H1 (cell line): ENCODE results near the gene ELL2. TPM values are rescaled to one million over a fixed set of nuclear protein-coding genes. Genes with fewer than 3 reads are reported as not detected.

ENCODE experiments used
- CTCF ChIA-PET: fragments of 300-600 bp; sonication (Branson Sonifier 250); formaldehyde crosslinking; loops from one replicate; lab custom pipeline; 2021; ENCODE audit not compliant: partially characterized antibody; lab: Charles Lee
- POLR2A ChIA-PET: fragments of 300-600 bp; sonication (Branson Sonifier 250); formaldehyde crosslinking; loops from one replicate; lab custom pipeline; 2021; ENCODE audit warnings: inconsistent platforms; ENCODE audit not compliant: partially characterized antibody; lab: Charles Lee
- DNase-seq, 2 experiments: peaks; one replicate each; pipeline versions ENCODE4 v3.0.0 to v3.0.0-alpha.2; 2010 to 2022; ENCODE audit warnings: low spot score in 2 of 2, low read depth in 1 of 2, mixed read lengths in 1 of 2
- FAIRE-seq: peaks from 2 replicates; lab custom pipeline; 2011; peaks lifted over from hg19 to GRCh38; lab: Jason Lieb, UNC
- H2AFZ ChIP-seq: 2 replicates; pipeline ENCODE4 v1.8.1; 2012; ENCODE audit warnings: low read length, inconsistent platforms
- H2AK5ac ChIP-seq: 2 replicates; pipeline ENCODE4 v1.6.1; 2013; ENCODE audit warnings: low read depth, low read length
- H2BK120ac ChIP-seq: replicated peaks from 2 replicates; pipeline ENCODE3; 2013; ENCODE audit warnings: low read depth, low read length, inconsistent platforms
- H2BK12ac ChIP-seq: 2 replicates; pipeline ENCODE4 v1.6.1; 2013; ENCODE audit warnings: low read depth, low read length
- H2BK15ac ChIP-seq: 2 replicates; pipeline ENCODE4 v1.6.1; 2013; ENCODE audit warnings: low read length
- H2BK20ac ChIP-seq: 2 replicates; pipeline ENCODE4 v1.6.1; 2013; ENCODE audit warnings: low read length
- H2BK5ac ChIP-seq: 2 replicates; pipeline ENCODE4 v1.6.1; 2013; ENCODE audit warnings: low read depth, low read length
- H3K14ac ChIP-seq: 2 replicates; pipeline ENCODE4 v1.6.1; 2013; ENCODE audit warnings: inconsistent platforms; ENCODE audit not compliant: insufficient read length
- H3K18ac ChIP-seq: 2 replicates; pipeline ENCODE4 v1.6.1; 2013; ENCODE audit warnings: low read length; ENCODE audit errors: extremely low read depth
- H3K23ac ChIP-seq: 2 replicates; pipeline ENCODE4 v1.6.1; 2013; ENCODE audit warnings: inconsistent platforms; ENCODE audit not compliant: insufficient read length
- H3K23me2 ChIP-seq: 2 replicates; pipeline ENCODE4 v1.6.1; 2013; ENCODE audit warnings: low read depth, low read length
- H3K27ac ChIP-seq: 2 replicates; pipeline ENCODE4 v1.6.1; 2011; ENCODE audit warnings: low read depth, low read length, inconsistent platforms
- H3K27me3 ChIP-seq, 4 experiments: replicated peaks in 1 of 4; 1 replicate in 1 of 4; 2 replicates in 3 of 4; pipeline versions ENCODE4 v1.6.1 to v1.8.1; 2011 to 2013; ENCODE audit warnings: low read length in 3 of 4, mild to moderate bottlenecking in 3 of 4, inconsistent platforms in 2 of 4, mixed read lengths in 2 of 4, moderate library complexity in 1 of 4; ENCODE audit not compliant: control insufficient read depth in 3 of 4, insufficient read depth in 3 of 4; ENCODE audit errors: extremely low read depth in 1 of 4
- H3K36me3 ChIP-seq, 4 experiments: 2 replicates each; pipeline versions ENCODE4 v1.6.1 to v1.8.1; 2011 to 2013; ENCODE audit warnings: mild to moderate bottlenecking in 4 of 4, low read length in 3 of 4, moderate library complexity in 2 of 4, control low read depth in 1 of 4, inconsistent platforms in 1 of 4; ENCODE audit not compliant: insufficient read depth in 4 of 4, control insufficient read depth in 2 of 4
- H3K4ac ChIP-seq: replicated peaks from 2 replicates; pipeline ENCODE3; 2013; ENCODE audit warnings: low read length, low read depth, mixed read lengths, inconsistent platforms; ENCODE audit not compliant: insufficient read length
- H3K4me1 ChIP-seq, 4 experiments: replicated peaks in 1 of 4; 1 replicate in 1 of 4; 2 replicates in 3 of 4; pipeline versions ENCODE4 v1.6.1 to v1.8.1; 2011 to 2013; ENCODE audit warnings: low read length in 3 of 4, inconsistent platforms in 2 of 4, mixed read lengths in 1 of 4; ENCODE audit not compliant: insufficient read depth in 4 of 4, control insufficient read depth in 3 of 4
- H3K4me2 ChIP-seq, 2 experiments: 2 replicates each; pipeline versions ENCODE4 v1.6.1 to v1.8.1; 2011 to 2013; ENCODE audit warnings: low read depth in 2 of 2, low read length in 2 of 2, control low read depth in 1 of 2, inconsistent platforms in 1 of 2, mild to moderate bottlenecking in 1 of 2; ENCODE audit not compliant: insufficient read depth in 1 of 2
- H3K4me3 ChIP-seq, 4 experiments: fragments of 200-600, 300-600 bp in 1 of 4; sonication (generic), shearing (Covaris generic), sonication (Bioruptor Twin) in 1 of 4; 2 replicates each; pipeline versions ENCODE4 v1.5.1 to v1.8.1; 2011 to 2016; ENCODE audit warnings: low read length in 4 of 4, low read depth in 3 of 4, control low read depth in 2 of 4, inconsistent platforms in 2 of 4, mild to moderate bottlenecking in 2 of 4, mixed read lengths in 1 of 4, moderate library complexity in 1 of 4; ENCODE audit not compliant: insufficient read depth in 2 of 4; ENCODE audit errors: extremely low read depth in 1 of 4
- H3K56ac ChIP-seq: replicated peaks from 2 replicates; pipeline ENCODE3; 2013; ENCODE audit warnings: low read depth, mild to moderate bottlenecking, mixed read lengths, low read length, inconsistent platforms; ENCODE audit not compliant: insufficient read length
- H3K79me1 ChIP-seq: 2 replicates; pipeline ENCODE4 v1.6.1; 2013; ENCODE audit warnings: low read depth, low read length, control low read depth
- H3K79me2 ChIP-seq, 2 experiments: 2 replicates each; pipeline versions ENCODE4 v1.6.1 to v1.8.1; 2012 to 2013; ENCODE audit warnings: low read length in 2 of 2, mild to moderate bottlenecking in 2 of 2, inconsistent platforms in 1 of 2; ENCODE audit not compliant: insufficient read depth in 2 of 2, control insufficient read depth in 1 of 2
- H3K9ac ChIP-seq, 4 experiments: replicated peaks in 1 of 4; 1 replicate in 1 of 4; 2 replicates in 3 of 4; pipeline versions ENCODE4 v1.6.1 to v1.8.1; 2011 to 2013; ENCODE audit warnings: low read depth in 3 of 4, low read length in 3 of 4, control low read depth in 2 of 4, mild to moderate bottlenecking in 2 of 4, moderate library complexity in 2 of 4, inconsistent platforms in 1 of 4; ENCODE audit errors: extremely low read depth in 1 of 4
- H3K9me3 ChIP-seq, 2 experiments: 2 replicates each; pipeline versions ENCODE4 v1.6.1 to v1.8.1; 2012 to 2013; ENCODE audit warnings: mild to moderate bottlenecking in 2 of 2, moderate library complexity in 2 of 2, control low read depth in 1 of 2, inconsistent platforms in 1 of 2, low read depth in 1 of 2, low read length in 1 of 2, mixed read lengths in 1 of 2; ENCODE audit not compliant: insufficient read depth in 2 of 2
- H4K20me1 ChIP-seq, 2 experiments: replicated peaks in 1 of 2; 2 replicates each; pipeline versions ENCODE3 to v1.8.1; 2011 to 2013; ENCODE audit warnings: inconsistent platforms in 2 of 2, low read length in 2 of 2, mild to moderate bottlenecking in 1 of 2; ENCODE audit not compliant: insufficient read depth in 2 of 2, control insufficient read depth in 1 of 2
- H4K5ac ChIP-seq: 2 replicates; pipeline ENCODE4 v1.6.1; 2013; ENCODE audit warnings: low read length, low read depth, mixed read lengths, inconsistent platforms; ENCODE audit not compliant: insufficient read length
- H4K8ac ChIP-seq: 2 replicates; pipeline ENCODE4 v1.8.0; 2013; ENCODE audit warnings: mild to moderate bottlenecking, moderate library complexity, low read length, inconsistent platforms; ENCODE audit not compliant: insufficient read depth; ENCODE audit errors: extremely low read depth
- H4K91ac ChIP-seq: replicated peaks from 2 replicates; pipeline ENCODE3; 2013; ENCODE audit warnings: low read length, mixed read lengths, inconsistent platforms; ENCODE audit not compliant: insufficient read length
- CBX5 ChIP-seq: fragments of 300-800, 300-1000 bp; sonication (generic); IDR thresholded peaks from 2 replicates; pipeline ENCODE4 v1.7.1; 2016; ENCODE audit warnings: antibody characterized with exemption, low read length, low read depth
- CREB1 ChIP-seq: IDR thresholded peaks from 2 replicates; pipeline ENCODE4 v1.6.1; 2012; ENCODE audit warnings: inconsistent platforms
- EGR1 ChIP-seq: IDR thresholded peaks from 2 replicates; pipeline ENCODE4 v1.6.1; 2011; ENCODE audit warnings: low read depth, low read length, borderline replicate concordance
- HDAC2 ChIP-seq, 2 experiments: fragments of 300-600 bp in 1 of 2; sonication (generic) in 1 of 2; IDR thresholded peaks; 2 replicates each; pipeline ENCODE4 v1.6.1; 2011 to 2012; ENCODE audit warnings: low read depth in 2 of 2, low read length in 2 of 2, mild to moderate bottlenecking in 2 of 2, moderate library complexity in 2 of 2, borderline replicate concordance in 1 of 2, inconsistent platforms in 1 of 2
- JUN ChIP-seq: IDR thresholded peaks from 2 replicates; pipeline ENCODE4 v1.6.1; 2011; ENCODE audit warnings: low read depth, mild to moderate bottlenecking, improper control_type of control experiment, low read length
- KDM1A ChIP-seq: fragments of 200-600, 300-600 bp; sonication (generic); IDR thresholded peaks from 2 replicates; pipeline ENCODE4 v1.7.1; 2016; ENCODE audit warnings: mild to moderate bottlenecking, low read length, borderline replicate concordance
- MAX ChIP-seq: IDR thresholded peaks from 2 replicates; pipeline ENCODE4 v1.6.1; 2012; ENCODE audit warnings: inconsistent platforms
- POLR2A ChIP-seq, 2 experiments: IDR thresholded peaks; 1 replicate in 1 of 2; 2 replicates in 1 of 2; pipeline ENCODE4 v1.6.1; 2011; ENCODE audit warnings: low read depth in 2 of 2, low read length in 2 of 2, mild to moderate bottlenecking in 2 of 2; ENCODE audit errors: control extremely low read depth in 1 of 2
- RBBP5 ChIP-seq: IDR thresholded peaks from 2 replicates; pipeline ENCODE4 v1.7.1; 2012; ENCODE audit warnings: low read depth, mild to moderate bottlenecking, inconsistent platforms, low read length, moderate library complexity, borderline replicate concordance
- SAP30 ChIP-seq: fragments of 300-600 bp; sonication (generic); IDR thresholded peaks from 2 replicates; pipeline ENCODE4 v1.7.1; 2012; ENCODE audit warnings: low read length, moderate library complexity, mild to moderate bottlenecking, inconsistent platforms; ENCODE audit not compliant: insufficient read depth, insufficient replicate concordance
- SIN3A ChIP-seq, 2 experiments: IDR thresholded peaks in 1 of 2; conservative IDR thresholded peaks in 1 of 2; 2 replicates each; pipeline ENCODE4 v1.6.1; 2011 to 2012; ENCODE audit warnings: low read length in 2 of 2, improper control_type of control experiment in 1 of 2, low read depth in 1 of 2, mild to moderate bottlenecking in 1 of 2
- SIRT6 ChIP-seq: IDR thresholded peaks from one replicate; pipeline ENCODE4 v1.7.1; 2012; ENCODE audit warnings: low read length, inconsistent platforms
- TAF1 ChIP-seq: IDR thresholded peaks from 2 replicates; pipeline ENCODE4 v1.6.1; 2011; ENCODE audit warnings: mild to moderate bottlenecking, low read depth, low read length
- TBP ChIP-seq: IDR thresholded peaks from 2 replicates; pipeline ENCODE4 v1.6.1; 2011; ENCODE audit warnings: low read depth, low read length, improper control_type of control experiment
- YY1 ChIP-seq: IDR thresholded peaks from 2 replicates; pipeline ENCODE4 v1.6.1; 2011; ENCODE audit warnings: low read depth, mild to moderate bottlenecking, low read length
- WGBS, 2 experiments: shearing (Covaris generic) in 1 of 2; methylation state at CpG; one replicate each; pipeline versions ENCODE4 v1.1.6 to v1.1.7; 2013 to 2015; ENCODE audit warnings: low lambda C conversion rate in 2 of 2, mixed read lengths in 2 of 2, inconsistent platforms in 1 of 2, low coverage in 1 of 2, missing lambda C conversion rate in 1 of 2; ENCODE audit not compliant: insufficient replicate concordance in 2 of 2, insufficient coverage in 1 of 2, insufficient read length in 1 of 2; ENCODE audit errors: extremely low coverage in 1 of 2, missing lambda C conversion rate in 1 of 2; 5-methylcytosine and 5-hydroxymethylcytosine counted together
- polyA plus RNA-seq, 7 experiments: library from polyadenylated mRNA; depleted of rRNA in 3 of 7; stranded (reverse) in 5 of 7; unstranded in 2 of 7; fragments of >200 nt in 5 of 7; fragments of 200-250 nt in 2 of 7; gene quantifications; 1 replicate in 5 of 7; 2 replicates in 1 of 7; 4 replicates in 1 of 7; pipeline versions ENCODE4 v1.2.1 to v1.2.3, GENCODE V29; 2011 to 2013; ENCODE audit warnings: missing spikeins in 2 of 7, mixed read lengths in 2 of 7
- total RNA-seq: library from RNA; stranded (reverse); fragmentation: NEBNext Ultra II Directional; extraction: Animal tissue kit (Norgen Biotek cat#: 25700); gene quantifications from 2 replicates; pipeline ENCODE4 v1.2.1, GENCODE V29; 2021

ELL2 gene
- total and polyA plus RNA-seq, 2 of the 8 experiments (the other 6 are each of a cell fraction or from before 2014, with no cell fraction given), result 6.3 to 29.4 TPM

- no peak for DNase-seq
- no peak overlapping the region for H3K4me2 ChIP-seq
- no peak overlapping the region for H3K9ac ChIP-seq
- CTCF ChIA-PET, result interaction anchor here (0.7 to 5.7 kb wide), 9 partner anchors 11 to 495 kb away, joined by 3 to 120 read pairs (median 8); partner anchors contain the start of genes GLRX and RFESD
- H3K23ac ChIP-seq, result no peak overlapping the region
- H3K27me3 ChIP-seq, result no peaks in the 10 kb centered on the region
- no peak overlapping the region for H3K27ac ChIP-seq
- FAIRE-seq, result no peak
- H3K79me1 ChIP-seq, result no peaks in the 10 kb centered on the region
- H4K5ac ChIP-seq, result no peak overlapping the region
- H3K4ac ChIP-seq, result no peak overlapping the region
- no peak overlapping the region for H3K18ac ChIP-seq
- H2BK12ac ChIP-seq, result no peak overlapping the region
- H3K14ac ChIP-seq, result no peak overlapping the region
- H3K36me3 ChIP-seq, result no peaks in the 10 kb centered on the region
- H4K8ac ChIP-seq, result no peak overlapping the region
- no peak overlapping the region for H2AFZ ChIP-seq
- H3K9me3 ChIP-seq, result no peaks in the 10 kb centered on the region
- no peak overlapping the region for H2BK120ac ChIP-seq
- H3K4me3 ChIP-seq, result no peak overlapping the region
- no peaks in the 10 kb centered on the region for H3K4me1 ChIP-seq
- H4K91ac ChIP-seq, result no peak overlapping the region
- POLR2A ChIA-PET, result no interaction called here
- no peaks in the 10 kb centered on the region for H3K79me2 ChIP-seq
- H2BK5ac ChIP-seq, result no peak overlapping the region
- no peak overlapping the region for H3K56ac ChIP-seq
- 80% methylated on average over 3 of the region's 3 CpGs; no CpG with 5 or more reads in 1 of the 2 experiments for WGBS, 2 experiments
- no peaks in the 10 kb centered on the region for H4K20me1 ChIP-seq
- no peak overlapping the region for H2AK5ac ChIP-seq
- no peak overlapping the region for H2BK20ac ChIP-seq
- no peak overlapping the region for H2BK15ac ChIP-seq
- H3K23me2 ChIP-seq, result no peaks in the 10 kb centered on the region; the same call in 1 of the 2 replicates
- TF ChIP-seq KDM1A, result no peak
- no peak for TF ChIP-seq CBX5
- TF ChIP-seq TAF1, result no peak
- TF ChIP-seq SIN3A (conservative IDR thresholded peaks at IDR 0.05 in 1 of 2, IDR thresholded peaks at IDR 0.05 in 1 of 2; ENCODE audit: low read depth in 1 of 2, low read length in 2 of 2), result no peak
- no peak for TF ChIP-seq MAX
- TF ChIP-seq RBBP5, result no peak
- no peak for TF ChIP-seq POLR2A (IDR thresholded peaks at IDR 0.05; ENCODE audit: control extremely low read depth in 1 of 2, low read depth in 2 of 2, low read length in 2 of 2)
- TF ChIP-seq EGR1, result no peak
- TF ChIP-seq SAP30, result no peak
- TF ChIP-seq YY1, result no peak
- no peak for TF ChIP-seq SIRT6
- no peak for TF ChIP-seq CREB1
- TF ChIP-seq TBP, result no peak
- no peak for TF ChIP-seq JUN
- no peak for TF ChIP-seq HDAC2 (IDR thresholded peaks at IDR 0.05; ENCODE audit: borderline replicate concordance in 1 of 2, low read depth in 2 of 2, low read length in 2 of 2)
These were observed 116.3 kb downstream of the ELL2 start for GRCh38 chr5:95845391-95845790.
